Uterus (tissue), 4 donors: Measurements from ENCODE around the gene TOMM40. TPM values are rescaled to one million over a fixed set of nuclear protein-coding genes. Genes with fewer than 3 reads are reported as not detected.

Experiments used
- DNase-seq, 2 donors: peaks; one replicate each; pipeline ENCODE4 v3.0.0-alpha.2; 2019 to 2020
- H3K27ac ChIP-seq, 2 donors: fragments of 200-600 bp; sonication (generic); 1 replicate in 1 of 2; 2 replicates in 1 of 2; pipeline ENCODE4 v1.5.1; 2016 to 2018
- H3K27me3 ChIP-seq, 2 donors: fragments of 200-600 bp; sonication (generic); one replicate each; pipeline ENCODE4 v1.5.1; 2018 to 2019; ENCODE audit warnings: control low read depth in 1 of 2
- H3K36me3 ChIP-seq, 2 donors: fragments of 200-600 bp; sonication (generic); one replicate each; pipeline ENCODE4 v1.5.1; 2019; ENCODE audit warnings: control low read depth in 1 of 2
- H3K4me1 ChIP-seq, 2 donors: fragments of 200-600 bp; sonication (generic); one replicate each; pipeline ENCODE4 v1.5.1; 2018 to 2019; ENCODE audit warnings: control low read depth in 1 of 2
- H3K4me3 ChIP-seq, 2 donors: fragments of 200-600 bp; sonication (generic); 1 replicate in 1 of 2; 2 replicates in 1 of 2; pipeline ENCODE4 v1.5.1; 2018 to 2019; ENCODE audit warnings: mild to moderate bottlenecking in 1 of 2
- H3K9me3 ChIP-seq, 2 donors: fragments of 200-600 bp; sonication (generic); one replicate each; pipeline ENCODE4 v1.5.1; 2019; ENCODE audit warnings: control low read depth in 1 of 2
- POLR2A ChIP-seq, 2 donors: fragments of 450-650 bp; IDR thresholded peaks; one replicate each; pipeline ENCODE4 v1.6.1; 2016; ENCODE audit warnings: antibody characterized with exemption in 2 of 2, mild to moderate bottlenecking in 1 of 2, moderate library complexity in 1 of 2
- intact Hi-C: fragments of 100-400 bp; cut with DNase I; formaldehyde crosslinking; loops from one replicate; pipeline ENCODE4 v1.15.1; 2023; ENCODE audit warnings: low total_unique reads
- total RNA-seq, 4 donors: library from RNA; depleted of rRNA in 3 of 4; stranded (reverse); fragments of >200 nt in 3 of 4; gene quantifications; one replicate each; pipeline versions ENCODE4 v1.1.0 to v1.2.4, GENCODE V29; 2014 to 2023
- TF ChIP-seq, protein P1 (sequence below), 4 experiments: fragments of 200-600 bp in 2 of 4; fragments of 450-650 bp in 2 of 4; sonication (generic) in 2 of 4; IDR thresholded peaks; one replicate each; pipeline ENCODE4 v1.5.1; 2016 to 2019; ENCODE audit warnings: antibody characterized with exemption in 4 of 4, mild to moderate bottlenecking in 2 of 4, moderate library complexity in 1 of 4
- donor health status: DM: yes; HTN: yes; CAD: no.

Gene TOMM40
- total RNA-seq, 4 donors from 2014 or later: 10.5 to 38.2 (median 24.1) TPM

DNA sequence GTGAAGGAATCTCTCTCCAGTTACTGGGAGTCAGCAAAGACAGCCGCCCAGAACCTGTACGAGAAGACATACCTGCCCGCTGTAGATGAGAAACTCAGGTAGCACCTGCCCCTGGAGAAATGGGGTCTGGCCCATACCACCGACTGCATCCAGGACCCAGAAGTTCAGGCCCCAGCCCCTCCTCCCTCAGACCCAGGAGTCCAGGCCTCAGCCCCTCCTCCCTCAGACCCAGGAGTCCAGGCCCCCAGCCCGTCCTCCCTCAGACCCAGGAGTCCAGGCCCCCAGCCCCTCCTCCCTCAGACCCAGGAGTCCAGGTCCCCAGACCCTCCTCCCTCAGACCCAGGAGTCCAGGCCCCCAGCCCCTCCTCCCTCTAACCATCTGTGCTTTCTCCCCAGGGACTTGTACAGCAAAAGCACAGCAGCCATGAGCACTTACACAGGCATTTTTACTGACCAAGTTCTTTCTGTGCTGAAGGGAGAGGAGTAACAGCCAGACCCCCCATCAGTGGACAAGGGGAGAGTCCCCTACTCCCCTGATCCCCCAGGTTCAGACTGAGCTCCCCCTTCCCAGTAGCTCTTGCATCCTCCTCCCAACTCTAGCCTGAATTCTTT lies 57.8 kb downstream of the TOMM40 start:
- no peak for DNase-seq
- Histone ChIP-seq H3K4me3 (no peak overlapping the region), H3K9me3 (no peaks in the 10 kb centered on the region), H3K27me3 (no peaks in the 10 kb centered on the region), H3K4me1 (peaks cover 0 to 4% of the 10 kb centered on the region in 2 donors), H3K27ac (no peak overlapping the region), H3K36me3 (no peaks in the 10 kb centered on the region)
- no peak for TF ChIP-seq POLR2A (IDR thresholded peaks at IDR 0.05)
- TF ChIP-seq, protein P1, sequence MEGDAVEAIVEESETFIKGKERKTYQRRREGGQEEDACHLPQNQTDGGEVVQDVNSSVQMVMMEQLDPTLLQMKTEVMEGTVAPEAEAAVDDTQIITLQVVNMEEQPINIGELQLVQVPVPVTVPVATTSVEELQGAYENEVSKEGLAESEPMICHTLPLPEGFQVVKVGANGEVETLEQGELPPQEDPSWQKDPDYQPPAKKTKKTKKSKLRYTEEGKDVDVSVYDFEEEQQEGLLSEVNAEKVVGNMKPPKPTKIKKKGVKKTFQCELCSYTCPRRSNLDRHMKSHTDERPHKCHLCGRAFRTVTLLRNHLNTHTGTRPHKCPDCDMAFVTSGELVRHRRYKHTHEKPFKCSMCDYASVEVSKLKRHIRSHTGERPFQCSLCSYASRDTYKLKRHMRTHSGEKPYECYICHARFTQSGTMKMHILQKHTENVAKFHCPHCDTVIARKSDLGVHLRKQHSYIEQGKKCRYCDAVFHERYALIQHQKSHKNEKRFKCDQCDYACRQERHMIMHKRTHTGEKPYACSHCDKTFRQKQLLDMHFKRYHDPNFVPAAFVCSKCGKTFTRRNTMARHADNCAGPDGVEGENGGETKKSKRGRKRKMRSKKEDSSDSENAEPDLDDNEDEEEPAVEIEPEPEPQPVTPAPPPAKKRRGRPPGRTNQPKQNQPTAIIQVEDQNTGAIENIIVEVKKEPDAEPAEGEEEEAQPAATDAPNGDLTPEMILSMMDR (IDR thresholded peaks at IDR 0.05): no peak
- intact Hi-C loops: no loop called here

DNA sequence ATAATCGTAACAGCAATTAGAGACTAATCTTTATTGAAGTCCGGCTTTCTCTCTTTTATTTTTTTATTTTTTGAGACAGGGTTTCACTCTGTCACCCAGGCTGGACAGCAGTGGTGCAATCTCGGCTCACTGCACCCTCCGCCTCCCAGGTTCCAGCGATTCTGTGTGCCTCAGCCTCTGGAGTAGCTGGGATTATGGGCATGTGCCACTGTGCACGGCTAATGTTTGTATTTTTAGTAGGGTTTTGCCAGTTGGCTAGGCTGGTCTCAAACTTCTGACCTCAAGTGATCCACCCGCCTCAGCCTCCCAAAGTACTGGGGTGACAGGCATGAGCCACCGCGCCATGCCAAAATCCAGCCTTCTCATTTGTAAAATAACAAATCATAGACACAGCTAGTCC lies 58.5 kb downstream of the TOMM40 start:
- TF ChIP-seq, protein P1 (IDR thresholded peaks at IDR 0.05): no peak
- no peak for TF ChIP-seq POLR2A (IDR thresholded peaks at IDR 0.05)
- H3K36me3 ChIP-seq: no peaks in the 10 kb centered on the region
- no peaks in the 10 kb centered on the region for H3K9me3 ChIP-seq
- no peak for DNase-seq
- no peak overlapping the region for H3K4me3 ChIP-seq
- intact Hi-C loops: no loop called here
- H3K27ac ChIP-seq: no peak overlapping the region
- peaks cover 0 to 10% of the 10 kb centered on the region in 2 donors for H3K4me1 ChIP-seq
- H3K27me3 ChIP-seq: no peaks in the 10 kb centered on the region

DNA sequence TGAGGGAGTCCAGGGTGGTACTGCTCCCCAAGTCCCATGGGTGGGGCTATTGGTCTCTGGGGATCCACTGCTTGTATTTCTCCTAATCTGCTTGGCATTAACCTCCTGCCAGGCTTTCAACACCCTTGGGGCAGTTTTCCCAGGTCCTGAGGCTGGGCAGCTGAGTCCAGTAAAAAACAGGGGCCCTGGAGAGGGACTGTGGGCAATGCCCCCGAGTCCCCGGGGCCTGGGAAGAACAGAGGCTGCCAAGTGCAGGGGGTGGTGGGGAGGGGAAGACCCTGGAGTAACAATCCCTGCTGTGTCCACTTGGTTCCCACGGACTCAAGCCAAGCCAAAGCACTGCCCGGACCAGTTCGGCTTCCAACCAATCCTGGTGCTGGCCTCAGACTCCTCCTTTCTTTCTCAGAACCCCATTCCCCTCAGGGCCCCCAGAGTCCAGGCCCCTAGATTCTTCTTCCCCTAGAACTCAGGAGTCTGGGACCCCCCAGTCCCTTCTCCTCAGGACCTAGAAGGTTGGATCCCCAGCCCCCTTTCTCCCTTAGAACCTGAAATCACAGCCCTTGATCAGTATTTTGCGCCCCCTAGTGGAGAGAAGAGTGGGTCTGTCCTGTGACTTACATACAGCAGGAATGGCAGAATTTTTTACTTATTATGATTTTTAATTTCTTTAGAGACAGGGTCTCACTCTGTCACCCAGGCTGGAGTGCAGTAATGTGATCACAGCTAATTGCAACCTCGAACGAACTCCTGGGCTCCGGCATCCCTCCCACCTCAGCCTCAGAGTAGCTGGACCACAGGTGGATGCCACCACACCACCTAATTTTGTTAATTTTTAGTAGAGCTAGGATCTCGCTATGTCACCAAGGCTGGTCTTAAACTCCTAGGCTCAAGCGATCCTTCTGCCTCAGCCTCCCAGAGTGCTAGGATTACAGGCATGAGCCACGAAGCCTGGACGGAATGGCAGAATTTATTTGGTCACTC lies 60.4 kb downstream of the TOMM40 start:
- intact Hi-C loops: loop anchor here (5.0 kb wide), 1 partner anchor 44 kb away; the partner anchor contains the start of gene APOE
- Histone ChIP-seq H3K36me3 (no peaks in the 10 kb centered on the region), H3K27me3 (no peaks in the 10 kb centered on the region), H3K9me3 (no peaks in the 10 kb centered on the region), H3K4me1 (peaks cover 9 to 14% of the 10 kb centered on the region in 2 donors), H3K4me3 (no peak overlapping the region), H3K27ac (peak overlapping the region in 1 of 2 donors; percentile 15)
- TF ChIP-seq POLR2A (IDR thresholded peaks at IDR 0.05): no peak
- TF ChIP-seq, protein P1 (IDR thresholded peaks at IDR 0.05): peak; percentile 69 to 85 (median 78)
- peak; percentile 33 to 74 for DNase-seq

Other genes with a start within 250 kb of the TOMM40 start
- 10 to 100 TPM in 3 of 4 donors, 1 to 10 TPM in 1; 7.9 to 45.3 (median 28.0) TPM for gene PVR, start 247.3 kb upstream of the TOMM40 start, total RNA-seq
- gene CEACAM19, start 219.8 kb upstream of the TOMM40 start, total RNA-seq: 10 to 100 TPM in 1 of 4 donors, 1 to 10 TPM in 3; 1.0 to 16.1 (median 1.3) TPM
- not detected for gene CEACAM16, start 192.1 kb upstream of the TOMM40 start, total RNA-seq
- gene BCL3, start 142.5 kb upstream of the TOMM40 start, total RNA-seq: 10 to 100 TPM in 2 of 4 donors, 1 to 10 TPM in 2; 3.2 to 58.8 (median 11.9) TPM
- 1 to 10 TPM in 1 of 4 donors, under 1 TPM in 1, not detected in 2; 0.29 to 5.8 TPM for gene CBLC, start 113.4 kb upstream of the TOMM40 start, total RNA-seq
- 100 to 1,000 TPM in 2 of 4 donors, 10 to 100 TPM in 1, 1 to 10 TPM in 1; 3.8 to 171 (median 111) TPM for gene BCAM, start 82.2 kb upstream of the TOMM40 start, total RNA-seq
- gene NECTIN2, start 45.0 kb upstream of the TOMM40 start, total RNA-seq: 100 to 1,000 TPM in 2 of 4 donors, 10 to 100 TPM in 2; 14.1 to 106 (median 86.1) TPM
- 10 to 100 TPM in 3 of 4 donors, 1 to 10 TPM in 1; 9.1 to 92.5 (median 33.6) TPM for gene APOE, start 14.5 kb downstream of the TOMM40 start, total RNA-seq
- gene APOC1, start 23.4 kb downstream of the TOMM40 start, total RNA-seq: 1 to 10 TPM in 3 of 4 donors, not detected in 1; 3.0 to 7.4 (median 3.5) TPM
- not detected for gene APOC4, start 51.0 kb downstream of the TOMM40 start, total RNA-seq
- not detected for gene APOC2, start 54.8 kb downstream of the TOMM40 start, total RNA-seq
- gene CLPTM1, start 64.1 kb downstream of the TOMM40 start, total RNA-seq: 10 to 100 TPM; 30.6 to 99.5 (median 64.2) TPM
- 10 to 100 TPM in 2 of 4 donors, 1 to 10 TPM in 2; 1.0 to 52.4 (median 13.9) TPM for gene RELB, start 110.2 kb downstream of the TOMM40 start, total RNA-seq
- 100 to 1,000 TPM in 1 of 4 donors, 10 to 100 TPM in 3; 36.6 to 107 (median 73.9) TPM for gene CLASRP, start 147.8 kb downstream of the TOMM40 start, total RNA-seq
- gene ZNF296, start 185.2 kb downstream of the TOMM40 start, total RNA-seq: under 1 TPM in 1 of 4 donors, not detected in 3; 0.27 TPM
- gene GEMIN7, start 188.0 kb downstream of the TOMM40 start, total RNA-seq: 10 to 100 TPM in 3 of 4 donors, 1 to 10 TPM in 1; 3.5 to 18.4 (median 13.7) TPM
- 10 to 100 TPM in 3 of 4 donors, 1 to 10 TPM in 1; 6.7 to 43.8 (median 24.4) TPM for gene PPP1R37, start 201.9 kb downstream of the TOMM40 start, total RNA-seq